Glomerular endothelial cell (primary cell): ENCODE results near the gene SETDB2. TPM values are rescaled to one million over a fixed set of nuclear protein-coding genes. Genes with fewer than 3 reads are reported as not detected.

Experiments used
- DNase-seq: peaks from one replicate; pipeline ENCODE4 v3.0.0-alpha.2; 2011; ENCODE audit warnings: low read depth, low spot score; ENCODE audit errors: extremely low read depth
- total RNA-seq: library from RNA; depleted of rRNA; stranded (reverse); fragments of >200 nt; gene quantifications from 2 replicates; pipeline ENCODE4 v1.2.3, GENCODE V29; 2015

Gene SETDB2
- total RNA-seq, 1 donor from 2014 or later = 3.9 TPM

GRCh38 chr13:49528161-49528560, 84.1 kb downstream of the SETDB2 start:
- DNase-seq = no peak

GRCh38 chr13:49530457-49530856, 86.4 kb downstream of the SETDB2 start:
- no peak for DNase-seq

DNA sequence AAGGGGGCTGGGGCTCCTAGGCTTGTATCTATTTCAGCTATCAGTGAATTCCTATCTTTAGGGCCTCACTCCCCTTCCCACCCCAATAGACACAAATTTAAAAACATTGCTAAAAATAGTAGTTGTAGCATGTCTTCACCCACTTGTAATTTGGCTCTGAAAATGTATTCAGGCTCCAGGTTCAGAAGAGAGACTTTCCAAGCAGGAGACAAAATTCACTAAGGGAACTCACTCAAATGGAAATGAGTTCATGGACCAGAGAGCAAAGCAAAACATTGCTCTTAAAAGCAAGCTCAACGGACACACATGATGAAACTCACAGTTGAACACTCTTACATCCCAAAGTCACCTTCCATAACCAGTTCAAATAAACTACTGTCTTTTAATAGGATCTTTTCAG, 88.5 kb downstream of the SETDB2 start:
- no peak for DNase-seq

GRCh38 chr13:49533011-49533410, 88.9 kb downstream of the SETDB2 start:
- DNase-seq = no peak

DNA sequence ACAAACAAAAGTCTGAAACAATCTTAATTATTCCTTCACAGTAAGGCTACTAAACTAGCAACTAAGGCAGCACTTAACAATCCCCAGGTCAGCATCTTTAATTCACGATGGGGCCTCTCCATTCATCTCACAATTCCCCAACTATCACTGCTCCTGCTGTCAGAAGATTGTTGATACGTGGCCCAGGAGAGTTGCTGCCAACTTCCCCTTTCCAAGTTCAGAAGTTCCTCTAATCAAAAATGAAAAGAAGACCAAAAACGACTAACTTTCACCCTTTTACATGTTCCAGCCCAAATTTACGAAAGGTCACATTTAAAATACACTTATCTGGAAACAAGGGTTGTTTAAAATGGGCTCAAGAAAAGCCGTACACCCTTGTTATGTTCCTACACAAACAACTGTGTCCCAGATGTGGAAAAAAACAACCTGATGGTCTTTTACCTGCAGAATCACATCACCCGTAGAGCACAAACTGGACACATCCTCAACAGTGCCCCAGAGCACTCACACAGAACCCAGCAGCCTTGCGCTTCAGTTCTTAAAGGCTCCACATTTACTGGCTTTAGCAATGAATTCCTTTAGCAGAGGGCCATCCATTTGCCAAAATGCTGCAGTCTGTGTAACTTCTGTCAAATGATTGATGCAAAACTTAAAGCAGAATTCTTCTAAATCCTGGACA, 89.7 kb downstream of the SETDB2 start:
- no peak for DNase-seq

- DNase-seq = no peak
Observed at GRCh38 chr13:49536144-49536873, 92.2 kb downstream of the SETDB2 start.

- DNase-seq = no peak
Observed at GRCh38 chr13:49538404-49538803, 94.3 kb downstream of the SETDB2 start.

DNA sequence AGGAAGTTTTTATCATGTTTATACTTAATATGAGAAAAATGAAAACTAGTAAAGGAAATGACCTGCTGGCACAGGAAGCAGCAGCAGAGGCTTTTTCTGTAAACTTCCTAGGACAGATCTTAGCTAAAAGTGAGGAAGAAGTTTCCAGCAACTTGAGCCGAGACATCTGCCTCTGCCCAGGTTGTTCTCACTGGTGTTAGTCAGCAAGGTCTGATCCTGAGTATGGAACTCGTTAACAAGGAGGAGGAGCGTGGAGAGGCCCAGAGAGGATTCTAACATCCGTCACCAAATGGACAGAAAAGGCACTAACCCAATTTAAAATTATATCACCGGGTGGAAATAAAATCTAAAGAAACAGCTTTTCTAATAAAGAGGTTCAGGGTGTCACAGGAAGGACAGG, 95.2 kb downstream of the SETDB2 start:
- DNase-seq = no peak

GRCh38 chr13:49539746-49540145, 95.7 kb downstream of the SETDB2 start:
- no peak for DNase-seq

GRCh38 chr13:49540552-49540951, 96.5 kb downstream of the SETDB2 start:
- DNase-seq = peak; percentile 39

GRCh38 chr13:49543656-49544055, 99.6 kb downstream of the SETDB2 start:
- DNase-seq = no peak

Other genes with a start within 250 kb of the SETDB2 start
- not detected in 2 replicates for gene MLNR, start 223.9 kb upstream of the SETDB2 start, total RNA-seq
- 1.6 and 5.7 TPM in 2 replicates for gene CDADC1, start 196.3 kb upstream of the SETDB2 start, total RNA-seq
- gene CAB39L, start 210 bp upstream of the SETDB2 start, total RNA-seq = 4.1 and 6.3 TPM in 2 replicates
- gene PHF11, start 51.7 kb downstream of the SETDB2 start, total RNA-seq = 31.3 and 44.7 TPM in 2 replicates
- 20.0 and 24.2 TPM in 2 replicates for gene RCBTB1, start 141.3 kb downstream of the SETDB2 start, total RNA-seq
- gene ARL11, start 184.2 kb downstream of the SETDB2 start, total RNA-seq = 0.29 and 0.53 TPM in 2 replicates
- 78.5 and 82.3 TPM in 2 replicates for gene EBPL, start 247.2 kb downstream of the SETDB2 start, total RNA-seq